IPS-18c (cell line): ENCODE data around the gene SACM1L.

Source experiments
- H3K4me3 ChIP-seq: 2 replicates; pipeline ENCODE4 v1.7.0; 2013; ENCODE audit warnings: low read depth, mild to moderate bottlenecking, low read length, moderate library complexity; ENCODE audit not compliant: insufficient read depth
- H3K9me3 ChIP-seq: one replicate; pipeline ENCODE4 v1.6.1; 2013; ENCODE audit warnings: mild to moderate bottlenecking, low read length, moderate library complexity; ENCODE audit not compliant: control insufficient read depth, insufficient read depth

Gene SACM1L

DNA sequence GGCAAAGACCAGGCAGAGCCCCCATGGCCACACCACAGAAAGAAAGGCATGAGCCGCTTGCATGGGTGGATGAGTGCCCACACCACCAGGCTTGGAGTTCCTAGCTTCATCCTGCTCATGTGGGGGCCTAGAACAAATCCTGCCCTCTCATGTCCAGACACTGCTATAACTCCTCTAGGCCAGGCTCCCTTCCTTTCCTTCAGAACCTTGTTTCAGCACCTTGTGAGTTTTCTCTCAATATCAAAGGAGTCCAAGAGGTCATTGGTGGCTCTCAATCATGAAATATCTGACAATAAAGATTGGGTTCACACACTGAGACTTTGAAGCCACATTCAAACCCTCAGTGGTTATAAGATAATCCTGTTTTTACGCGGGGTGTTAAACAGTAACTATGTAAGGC is 94.5 kb downstream of the SACM1L start:
- Histone ChIP-seq H3K9me3 (no peaks in the 10 kb centered on the region), H3K4me3 (no peak overlapping the region)

GRCh38 chr3:45785605-45786150 is 96.5 kb downstream of the SACM1L start:
- H3K9me3 ChIP-seq = no peaks in the 10 kb centered on the region
- H3K4me3 ChIP-seq = no peak overlapping the region

GRCh38 chr3:45786801-45787495 is 97.8 kb downstream of the SACM1L start:
- H3K9me3 ChIP-seq = no peaks in the 10 kb centered on the region

GRCh38 chr3:45787551-45787950 is 98.4 kb downstream of the SACM1L start:
- Histone ChIP-seq H3K4me3 (no peak overlapping the region), H3K9me3 (no peaks in the 10 kb centered on the region)

More at GRCh38 chr3:45786801-45787495, 97.8 kb downstream of the SACM1L start:
- no peak overlapping the region for H3K4me3 ChIP-seq

GRCh38 chr3:45789235-45789812 is 100.1 kb downstream of the SACM1L start:
- Histone ChIP-seq H3K4me3 (no peak overlapping the region), H3K9me3 (no peaks in the 10 kb centered on the region)

- no peak overlapping the region for H3K4me3 ChIP-seq
- H3K9me3 ChIP-seq = no peaks in the 10 kb centered on the region
Observed at GRCh38 chr3:45790596-45790995, 101.4 kb downstream of the SACM1L start.

- Histone ChIP-seq H3K9me3 (no peaks in the 10 kb centered on the region), H3K4me3 (no peak overlapping the region)
Observed at GRCh38 chr3:45792036-45792435, 102.8 kb downstream of the SACM1L start.

DNA sequence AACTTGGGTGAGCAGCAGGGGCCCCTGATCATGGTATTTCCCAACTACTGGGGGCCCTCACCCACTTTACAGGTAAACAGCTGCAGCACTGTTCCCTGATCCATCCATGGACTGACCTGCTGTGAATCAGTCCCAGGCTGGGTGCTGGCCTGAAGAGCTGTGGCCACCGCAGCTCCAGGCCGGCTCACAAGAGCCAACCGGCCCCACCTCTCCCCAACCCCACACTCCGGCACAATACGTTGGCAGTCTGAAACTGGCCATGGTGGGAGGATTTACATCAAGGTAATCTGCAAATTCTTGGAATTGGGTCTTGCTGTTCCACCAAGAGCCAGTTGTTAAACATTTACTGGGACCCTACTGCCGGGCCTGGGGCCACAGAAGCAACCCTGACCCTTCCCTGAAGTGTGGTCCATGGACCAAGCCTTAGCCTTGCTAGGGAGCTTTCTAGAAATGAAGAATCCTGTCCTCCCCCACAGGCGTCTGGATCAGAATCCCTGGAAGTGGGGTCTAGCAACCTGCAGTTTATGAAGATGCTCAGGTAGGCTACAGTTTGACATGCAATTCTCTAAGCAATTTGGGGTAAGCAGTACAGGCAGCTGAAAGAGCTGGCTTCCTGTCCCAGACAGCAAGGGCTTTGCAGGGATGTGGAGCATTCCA is 103.4 kb downstream of the SACM1L start:
- Histone ChIP-seq H3K4me3 (no peak overlapping the region), H3K9me3 (no peaks in the 10 kb centered on the region)

- Histone ChIP-seq H3K9me3 (no peaks in the 10 kb centered on the region), H3K4me3 (no peak overlapping the region)
Observed at GRCh38 chr3:45793482-45794176, 104.4 kb downstream of the SACM1L start.

- Histone ChIP-seq H3K4me3 (no peak overlapping the region), H3K9me3 (no peaks in the 10 kb centered on the region)
Observed at GRCh38 chr3:45794177-45794560, 105.0 kb downstream of the SACM1L start.

GRCh38 chr3:45794660-45795059 is 105.5 kb downstream of the SACM1L start:
- H3K4me3 ChIP-seq = no peak overlapping the region
- no peaks in the 10 kb centered on the region for H3K9me3 ChIP-seq
